HG02798 (cell line): ENCODE data around the gene PCDH10.

Source experiments
- ATAC-seq: cut with Tn5 transposase; IDR thresholded peaks from one replicate; pipeline ENCODE4 v1.9.1; 2021; ENCODE audit warnings: mild to moderate bottlenecking; ENCODE audit not compliant: unreplicated experiment, poor library complexity

The PCDH10 gene

DNA sequence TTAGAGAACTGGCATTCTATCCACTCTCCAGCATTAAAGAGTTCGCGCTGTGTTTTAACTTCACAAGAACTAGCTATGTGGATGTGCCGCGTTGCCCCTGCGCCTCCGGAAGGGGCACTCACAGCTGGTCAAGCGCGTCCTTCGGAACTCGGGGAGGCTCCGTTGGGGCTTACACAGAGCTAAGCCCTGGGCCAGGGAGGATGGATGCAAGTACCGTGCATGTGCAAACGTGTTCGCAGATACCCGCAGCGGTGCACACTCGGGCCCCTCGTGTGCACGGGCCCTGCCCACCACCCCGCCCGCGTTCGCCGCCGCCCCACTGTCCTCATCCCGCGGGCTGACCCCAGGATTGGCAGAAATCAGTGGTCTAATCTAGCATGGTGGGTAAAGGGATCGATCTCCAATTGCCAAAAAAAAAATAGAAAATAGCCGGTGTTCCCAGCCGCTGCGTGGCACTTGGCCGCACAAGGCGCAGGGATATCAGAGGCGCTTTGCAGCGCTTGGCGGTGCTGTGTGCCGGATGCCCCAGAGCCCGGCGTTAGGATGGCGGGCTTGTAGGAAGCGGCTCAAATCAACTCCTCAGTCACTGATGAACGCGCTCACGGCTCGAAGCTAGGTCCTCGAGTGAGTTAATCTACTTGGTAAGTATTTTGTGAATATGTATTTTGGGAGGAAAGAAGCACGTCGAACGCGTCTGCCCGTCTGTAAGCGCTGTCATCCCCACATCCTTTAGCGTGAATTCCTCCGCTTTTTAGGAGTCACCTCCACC lies 989 bp upstream of the PCDH10 start:
- ATAC-seq: no peak

DNA sequence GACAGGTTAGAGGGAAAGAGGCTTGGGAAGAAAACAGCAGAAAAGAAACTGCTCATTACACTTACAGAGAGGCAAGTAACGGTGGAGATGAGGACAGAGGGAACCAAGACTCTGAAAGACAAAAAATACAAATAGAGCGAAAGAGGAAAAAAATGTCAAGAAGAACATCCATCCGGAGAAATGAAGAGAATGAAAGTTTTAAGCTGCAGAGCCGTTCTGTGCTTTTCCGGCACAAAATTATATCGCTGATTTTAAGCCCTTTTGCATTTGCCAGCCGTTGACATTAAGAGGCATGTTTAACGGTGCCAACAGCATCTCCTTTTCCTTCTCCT lies 236 bp downstream of the PCDH10 start:
- no peak for ATAC-seq

DNA sequence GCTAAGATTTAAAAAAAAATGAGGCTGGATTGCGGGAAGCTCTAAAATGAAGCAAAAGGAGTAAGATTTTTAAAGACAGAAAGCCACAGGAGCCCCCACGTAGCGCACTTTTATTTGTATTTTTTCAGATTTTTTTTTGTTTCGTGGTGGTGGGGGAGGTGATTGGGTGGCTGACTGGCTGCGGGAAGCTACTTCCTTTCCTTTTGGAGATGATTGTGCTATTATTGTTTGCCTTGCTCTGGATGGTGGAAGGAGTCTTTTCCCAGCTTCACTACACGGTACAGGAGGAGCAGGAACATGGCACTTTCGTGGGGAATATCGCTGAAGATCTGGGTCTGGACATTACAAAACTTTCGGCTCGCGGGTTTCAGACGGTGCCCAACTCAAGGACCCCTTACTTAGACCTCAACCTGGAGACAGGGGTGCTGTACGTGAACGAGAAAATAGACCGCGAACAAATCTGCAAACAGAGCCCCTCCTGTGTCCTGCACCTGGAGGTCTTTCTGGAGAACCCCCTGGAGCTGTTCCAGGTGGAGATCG lies 908 bp downstream of the PCDH10 start:
- ATAC-seq: no peak

DNA sequence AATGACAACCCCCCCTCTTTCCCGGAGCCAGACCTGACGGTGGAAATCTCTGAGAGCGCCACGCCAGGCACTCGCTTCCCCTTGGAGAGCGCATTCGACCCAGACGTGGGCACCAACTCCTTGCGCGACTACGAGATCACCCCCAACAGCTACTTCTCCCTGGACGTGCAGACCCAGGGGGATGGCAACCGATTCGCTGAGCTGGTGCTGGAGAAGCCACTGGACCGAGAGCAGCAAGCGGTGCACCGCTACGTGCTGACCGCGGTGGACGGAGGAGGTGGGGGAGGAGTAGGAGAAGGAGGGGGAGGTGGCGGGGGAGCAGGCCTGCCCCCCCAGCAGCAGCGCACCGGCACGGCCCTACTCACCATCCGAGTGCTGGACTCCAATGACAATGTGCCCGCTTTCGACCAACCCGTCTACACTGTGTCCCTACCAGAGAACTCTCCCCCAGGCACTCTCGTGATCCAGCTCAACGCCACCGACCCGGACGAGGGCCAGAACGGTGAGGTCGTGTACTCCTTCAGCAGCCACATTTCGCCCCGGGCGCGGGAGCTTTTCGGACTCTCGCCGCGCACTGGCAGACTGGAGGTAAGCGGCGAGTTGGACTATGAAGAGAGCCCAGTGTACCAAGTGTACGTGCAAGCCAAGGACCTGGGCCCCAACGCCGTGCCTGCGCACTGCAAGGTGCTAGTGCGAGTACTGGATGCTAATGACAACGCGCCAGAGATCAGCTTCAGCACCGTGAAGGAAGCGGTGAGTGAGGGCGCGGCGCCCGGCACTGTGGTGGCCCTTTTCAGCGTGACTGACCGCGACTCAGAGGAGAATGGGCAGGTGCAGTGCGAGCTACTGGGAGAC lies 1.6 kb downstream of the PCDH10 start:
- no peak for ATAC-seq

DNA sequence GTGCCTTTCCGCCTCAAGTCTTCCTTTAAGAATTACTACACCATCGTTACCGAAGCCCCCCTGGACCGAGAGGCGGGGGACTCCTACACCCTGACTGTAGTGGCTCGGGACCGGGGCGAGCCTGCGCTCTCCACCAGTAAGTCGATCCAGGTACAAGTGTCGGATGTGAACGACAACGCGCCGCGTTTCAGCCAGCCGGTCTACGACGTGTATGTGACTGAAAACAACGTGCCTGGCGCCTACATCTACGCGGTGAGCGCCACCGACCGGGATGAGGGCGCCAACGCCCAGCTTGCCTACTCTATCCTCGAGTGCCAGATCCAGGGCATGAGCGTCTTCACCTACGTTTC lies 2.2 kb downstream of the PCDH10 start:
- ATAC-seq: no peak

DNA sequence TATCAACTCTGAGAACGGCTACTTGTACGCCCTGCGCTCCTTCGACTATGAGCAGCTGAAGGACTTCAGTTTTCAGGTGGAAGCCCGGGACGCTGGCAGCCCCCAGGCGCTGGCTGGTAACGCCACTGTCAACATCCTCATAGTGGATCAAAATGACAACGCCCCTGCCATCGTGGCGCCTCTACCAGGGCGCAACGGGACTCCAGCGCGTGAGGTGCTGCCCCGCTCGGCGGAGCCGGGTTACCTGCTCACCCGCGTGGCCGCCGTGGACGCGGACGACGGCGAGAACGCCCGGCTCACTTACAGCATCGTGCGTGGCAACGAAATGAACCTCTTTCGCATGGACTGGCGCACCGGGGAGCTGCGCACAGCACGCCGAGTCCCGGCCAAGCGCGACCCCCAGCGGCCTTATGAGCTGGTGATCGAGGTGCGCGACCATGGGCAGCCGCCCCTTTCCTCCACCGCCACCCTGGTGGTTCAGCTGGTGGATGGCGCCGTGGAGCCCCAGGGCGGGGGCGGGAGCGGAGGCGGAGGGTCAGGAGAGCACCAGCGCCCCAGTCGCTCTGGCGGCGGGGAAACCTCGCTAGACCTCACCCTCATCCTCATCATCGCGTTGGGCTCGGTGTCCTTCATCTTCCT lies 2.7 kb downstream of the PCDH10 start:
- no peak for ATAC-seq

DNA sequence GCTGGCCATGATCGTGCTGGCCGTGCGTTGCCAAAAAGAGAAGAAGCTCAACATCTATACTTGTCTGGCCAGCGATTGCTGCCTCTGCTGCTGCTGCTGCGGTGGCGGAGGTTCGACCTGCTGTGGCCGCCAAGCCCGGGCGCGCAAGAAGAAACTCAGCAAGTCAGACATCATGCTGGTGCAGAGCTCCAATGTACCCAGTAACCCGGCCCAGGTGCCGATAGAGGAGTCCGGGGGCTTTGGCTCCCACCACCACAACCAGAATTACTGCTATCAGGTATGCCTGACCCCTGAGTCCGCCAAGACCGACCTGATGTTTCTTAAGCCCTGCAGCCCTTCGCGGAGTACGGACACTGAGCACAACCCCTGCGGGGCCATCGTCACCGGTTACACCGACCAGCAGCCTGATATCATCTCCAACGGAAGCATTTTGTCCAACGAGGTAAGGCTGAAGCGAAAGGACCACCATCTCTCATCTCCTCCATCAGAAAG lies 3.3 kb downstream of the PCDH10 start:
- no peak for ATAC-seq

DNA sequence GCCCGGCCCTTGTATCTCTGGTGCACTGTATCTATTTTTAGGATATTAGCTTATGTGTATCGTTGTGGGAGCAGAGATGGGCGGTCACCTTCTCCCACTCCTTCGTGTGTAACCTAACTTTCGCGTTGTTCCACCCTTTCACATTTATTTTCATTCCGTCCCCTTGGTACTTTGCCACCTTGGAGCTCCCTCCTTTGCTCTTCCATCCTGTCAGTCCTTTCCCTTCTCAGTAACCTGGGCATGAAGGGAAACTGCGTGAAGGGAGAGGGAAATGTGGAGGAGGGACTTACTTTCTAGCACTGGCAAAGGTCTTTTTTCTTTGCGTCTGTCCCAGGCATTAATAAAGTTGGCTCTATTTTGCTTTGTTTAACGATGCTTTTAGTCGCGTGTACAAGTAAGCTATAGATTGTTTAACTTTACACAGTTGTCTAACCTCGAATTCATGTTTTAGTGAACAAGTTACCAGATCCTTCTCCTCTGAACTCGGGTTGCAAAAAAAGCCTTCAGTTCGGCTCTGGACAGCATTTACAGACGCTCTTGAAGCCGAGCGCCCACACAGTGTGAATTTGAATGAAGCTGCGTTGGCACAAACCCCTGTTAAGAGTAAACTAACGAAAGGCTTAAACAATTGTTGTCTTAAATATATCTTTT lies 3.9 kb downstream of the PCDH10 start:
- ATAC-seq: no peak

DNA sequence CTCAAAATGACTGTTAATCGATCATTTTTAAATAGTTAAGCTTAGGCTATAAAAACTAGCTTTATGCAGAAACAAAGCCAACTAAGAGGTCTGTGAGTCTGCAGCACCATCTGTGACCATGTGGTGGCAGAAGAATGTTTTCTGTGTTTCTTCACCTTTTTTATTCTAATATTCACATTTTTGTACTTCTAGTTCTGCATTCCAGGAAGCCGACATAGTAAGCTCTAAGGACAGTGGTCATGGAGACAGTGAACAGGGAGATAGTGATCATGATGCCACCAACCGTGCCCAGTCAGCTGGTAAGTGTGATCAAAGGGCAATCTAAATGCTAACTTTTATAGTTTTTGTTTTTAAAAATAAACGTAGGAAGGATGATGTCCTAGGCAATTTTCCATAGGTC lies 5.6 kb downstream of the PCDH10 start:
- no peak for ATAC-seq

DNA sequence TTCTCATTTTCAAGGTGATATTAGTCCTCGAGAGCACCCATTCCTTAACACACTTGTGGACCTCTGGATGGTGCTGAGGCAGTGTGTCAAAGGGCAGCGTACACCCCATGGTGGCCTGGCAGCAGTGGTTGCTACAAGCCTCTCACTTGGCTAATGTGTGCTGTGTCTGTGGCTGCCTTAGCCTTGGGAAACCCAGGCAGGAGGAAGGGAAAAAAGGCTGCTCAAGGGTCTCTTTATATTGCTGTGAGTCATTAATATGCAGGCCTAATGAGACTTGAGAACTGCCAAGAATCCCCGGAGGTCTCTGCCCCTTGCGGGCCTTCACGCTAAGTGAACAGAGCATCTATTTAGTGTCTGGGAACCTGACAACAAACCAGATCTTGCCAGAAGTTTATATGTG lies 7.0 kb downstream of the PCDH10 start:
- no peak for ATAC-seq

DNA sequence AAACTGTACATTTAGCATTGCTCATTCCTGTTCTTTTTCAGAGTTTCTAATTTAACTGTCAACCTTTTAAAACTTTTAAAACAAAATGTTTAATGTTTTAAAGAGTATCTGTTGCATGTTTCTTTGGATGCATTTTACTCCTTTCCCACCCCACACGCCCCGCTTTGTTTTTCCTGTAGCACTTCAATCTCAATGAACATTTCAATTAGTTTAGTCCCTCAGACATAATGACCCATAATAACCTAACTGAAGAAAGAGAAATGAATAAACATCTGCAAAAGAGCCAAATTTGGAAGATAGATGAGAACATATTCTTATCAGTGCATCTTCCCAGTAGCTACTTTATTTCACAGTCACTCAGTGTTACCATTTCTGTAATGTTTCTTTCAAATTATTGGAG lies 7.5 kb downstream of the PCDH10 start:
- no peak for ATAC-seq

DNA sequence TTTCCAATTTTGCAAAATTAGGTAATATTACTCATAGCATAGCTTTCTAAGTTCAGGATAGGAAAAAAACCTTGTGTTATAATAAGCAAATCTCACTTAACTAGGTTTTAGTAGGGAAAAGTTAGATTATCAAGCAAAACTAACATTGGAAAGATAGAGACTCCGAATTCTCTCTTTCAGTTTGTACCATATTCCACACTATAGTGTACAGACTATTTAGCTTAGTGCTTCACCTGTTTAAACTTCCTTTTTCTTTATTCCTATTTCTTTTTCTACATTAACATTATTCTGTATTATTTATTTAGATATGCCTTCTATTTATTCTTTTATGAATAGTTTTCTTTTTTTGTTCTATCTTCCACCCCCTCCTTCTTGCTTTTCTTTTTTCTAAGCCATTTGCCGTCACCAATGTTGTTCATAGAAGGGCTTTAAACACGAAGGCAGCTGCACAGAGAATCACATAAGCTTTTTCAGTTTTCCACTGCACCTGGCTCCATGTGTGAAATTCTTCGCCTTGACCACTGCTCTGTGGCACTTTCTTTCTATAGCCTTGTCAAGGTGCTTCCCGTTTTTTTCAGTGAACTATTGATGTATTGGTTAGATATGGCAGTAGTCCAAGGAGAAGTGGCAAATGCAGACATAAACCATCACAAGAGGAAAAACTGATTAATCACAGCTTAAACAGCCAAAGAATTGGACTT lies 8.5 kb downstream of the PCDH10 start:
- no peak for ATAC-seq

DNA sequence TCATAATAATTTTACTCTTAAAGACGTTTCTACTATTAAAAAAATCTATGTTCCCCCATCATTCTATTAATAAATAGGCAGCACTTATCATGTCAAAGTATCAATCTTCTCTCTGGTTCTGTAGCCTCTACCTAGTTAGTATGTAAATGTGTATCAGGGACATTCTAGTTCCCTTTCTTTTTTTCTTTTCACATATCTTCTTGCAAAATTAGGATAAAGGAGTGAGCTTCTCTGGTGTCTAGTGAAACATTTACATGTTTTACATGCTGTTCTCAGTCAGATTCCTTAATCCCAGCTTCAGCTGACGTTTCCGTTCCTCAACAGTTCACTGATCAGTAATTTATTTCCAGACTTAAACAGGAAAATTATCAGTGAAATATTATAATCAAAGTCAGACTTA lies 11.8 kb downstream of the PCDH10 start:
- no peak for ATAC-seq

DNA sequence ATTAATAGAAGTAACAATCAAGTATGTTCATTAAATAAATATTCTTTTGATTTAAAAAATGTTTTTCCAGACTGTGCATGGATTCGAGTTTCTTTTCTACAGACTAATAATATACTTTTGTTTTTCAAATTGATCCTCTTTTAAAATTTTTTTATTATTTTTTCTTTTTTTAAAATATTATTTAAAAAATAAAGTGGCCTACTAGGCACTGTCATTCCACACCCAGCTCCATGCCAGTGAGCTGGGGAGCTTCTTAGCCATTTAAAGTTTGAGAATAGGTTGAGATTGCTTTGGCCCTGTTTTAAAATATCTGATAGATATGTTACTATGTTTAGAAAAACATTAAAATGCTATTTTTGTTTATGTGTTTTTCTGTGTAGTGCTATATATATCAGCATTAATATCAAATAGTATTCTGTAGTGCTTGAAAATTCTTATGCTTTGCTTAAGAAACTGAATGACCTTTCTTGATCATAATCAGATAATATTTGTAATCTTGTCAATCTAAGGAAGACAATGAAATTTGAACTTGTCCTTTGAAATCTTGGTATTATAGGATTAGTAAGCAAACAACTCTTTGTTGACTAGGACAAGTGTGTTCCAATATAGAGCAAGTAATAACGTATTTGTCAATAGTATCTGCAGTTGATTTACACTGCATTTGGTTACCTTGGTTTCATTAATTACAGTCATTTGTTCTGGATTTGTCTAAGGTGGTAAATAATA lies 12.6 kb downstream of the PCDH10 start:
- no peak for ATAC-seq

DNA sequence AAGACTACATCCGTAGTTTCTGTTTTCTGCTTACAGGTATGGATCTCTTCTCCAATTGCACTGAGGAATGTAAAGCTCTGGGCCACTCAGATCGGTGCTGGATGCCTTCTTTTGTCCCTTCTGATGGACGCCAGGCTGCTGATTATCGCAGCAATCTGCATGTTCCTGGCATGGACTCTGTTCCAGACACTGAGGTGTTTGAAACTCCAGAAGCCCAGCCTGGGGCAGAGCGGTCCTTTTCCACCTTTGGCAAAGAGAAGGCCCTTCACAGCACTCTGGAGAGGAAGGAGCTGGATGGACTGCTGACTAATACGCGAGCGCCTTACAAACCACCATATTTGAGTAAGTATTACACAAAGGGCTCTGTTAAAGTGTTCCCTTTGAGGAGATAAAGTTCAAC lies 13.8 kb downstream of the PCDH10 start:
- no peak for ATAC-seq

DNA sequence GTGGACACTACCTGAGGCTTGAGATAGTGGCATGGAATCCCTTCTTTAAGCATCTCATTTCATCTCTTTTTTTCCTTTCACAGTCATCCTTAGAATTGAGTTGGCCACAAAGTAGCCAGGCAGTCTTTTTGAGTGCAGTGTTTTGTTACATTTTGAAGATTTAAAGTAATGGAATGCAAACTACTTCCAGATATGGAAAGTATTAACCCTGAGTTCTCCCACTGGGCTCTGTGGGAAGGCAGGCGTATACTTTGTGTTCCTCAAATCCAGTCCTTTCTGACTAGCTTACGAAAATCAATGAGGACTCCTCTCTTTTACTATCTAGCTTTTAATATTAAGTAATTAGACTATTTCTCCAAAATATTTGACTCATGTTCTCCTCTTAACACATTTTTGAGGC lies 29.9 kb downstream of the PCDH10 start:
- no peak for ATAC-seq

DNA sequence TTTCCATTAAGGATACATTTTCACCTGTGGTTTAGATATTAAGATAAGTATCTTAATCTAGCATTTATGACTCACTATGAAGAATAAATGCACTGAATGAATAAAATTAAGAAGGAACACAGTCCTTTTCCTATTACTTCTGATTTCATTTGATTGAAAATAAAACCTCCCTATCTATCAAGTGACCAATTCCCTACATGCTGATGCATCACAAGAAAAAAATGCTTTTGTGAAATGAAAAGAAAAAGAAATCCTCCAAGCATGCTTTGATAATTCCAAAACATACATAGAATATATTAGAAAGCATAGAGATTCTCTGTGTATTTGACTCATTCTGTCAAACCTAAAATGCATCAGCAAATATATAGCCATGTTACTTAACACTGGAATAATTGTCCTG lies 37.1 kb downstream of the PCDH10 start:
- ATAC-seq: no peak

DNA sequence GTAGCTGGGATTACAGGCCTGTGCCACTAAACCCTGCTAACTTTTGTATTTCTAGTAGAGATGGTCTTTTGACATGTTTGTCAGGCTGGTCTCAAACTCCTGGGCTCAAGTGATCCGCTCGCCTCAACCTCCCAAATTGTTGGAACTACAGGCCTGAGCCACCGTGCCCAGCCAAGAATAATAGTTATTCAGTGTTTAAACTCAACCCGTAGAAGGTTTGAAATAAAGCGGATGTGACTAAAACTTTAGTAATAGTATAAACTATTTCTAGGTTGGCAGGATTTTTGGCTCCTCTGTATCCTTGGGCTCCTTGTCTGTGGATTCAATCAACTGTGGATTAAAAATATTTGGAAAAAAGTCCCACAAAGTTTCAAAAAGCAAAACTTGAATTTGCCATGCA lies 37.8 kb downstream of the PCDH10 start:
- ATAC-seq: no peak

DNA sequence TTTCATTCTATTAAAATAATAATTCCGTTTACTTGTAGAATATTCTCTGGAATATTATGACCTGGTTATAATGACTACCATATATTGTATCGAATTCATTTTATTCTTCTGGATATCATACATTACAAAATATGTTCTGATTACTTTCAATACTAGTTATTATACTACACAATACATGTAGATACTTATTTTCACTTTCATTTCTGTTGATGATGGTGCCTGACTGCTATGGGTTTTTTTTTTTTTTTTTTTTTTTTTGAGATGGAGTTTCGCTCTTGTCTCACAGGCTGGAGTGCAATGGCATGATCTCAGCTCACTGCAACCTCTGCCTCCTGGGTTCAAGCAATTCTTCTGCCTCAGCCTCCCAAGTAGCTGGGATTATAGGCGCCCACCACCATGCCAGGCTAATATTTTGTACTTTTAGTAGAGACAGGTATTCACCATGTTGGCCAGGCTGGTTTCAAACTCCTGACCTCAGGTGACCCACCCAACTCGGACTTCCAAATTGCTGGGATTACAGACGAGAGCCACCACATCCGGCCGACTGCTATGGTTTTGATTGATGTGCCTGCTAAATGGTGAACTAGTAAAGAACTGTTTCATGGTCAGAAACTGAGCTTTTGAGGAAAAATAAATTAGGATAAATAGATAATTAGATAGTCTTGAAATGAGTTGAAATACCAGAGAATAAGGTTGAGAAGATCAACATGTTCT lies 39.5 kb downstream of the PCDH10 start:
- ATAC-seq: no peak
